ENCODE data around the gene EPB41L2. TPM values are rescaled to one million over a fixed set of nuclear protein-coding genes. Genes with fewer than 3 reads are reported as not detected.

EPB41L2 gene
- total RNA-seq, 1 experiment from 2014 or later, result 199 TPM

GRCh38 chr6:130841128-130841728 is 221.8 kb downstream of the EPB41L2 start:
- Histone ChIP-seq H3K9me3 (ENCODE audit: control insufficient read depth, insufficient read depth, low read depth, low read length) (no peaks in the 10 kb centered on the region), H3K4me3 (ENCODE audit: low read depth in 2 of 2, low read length in 2 of 2) (no peak overlapping the region), H3K27me3 (ENCODE audit: control insufficient read depth, insufficient read depth, low read length) (no peaks in the 10 kb centered on the region), H3K27ac (ENCODE audit: low read length) (no peak overlapping the region), H3K4me1 (ENCODE audit: control insufficient read depth, insufficient read depth, low read length) (no peaks in the 10 kb centered on the region), H3K36me3 (ENCODE audit: control insufficient read depth, insufficient read depth, low read length) (no peaks in the 10 kb centered on the region)
- ATAC-seq, result no peak
- TF ChIP-seq TCF7L2 (IDR thresholded peaks at IDR 0.05; ENCODE audit: low read depth, low read length) (no peak), POLR2AphosphoS5 (IDR thresholded peaks at IDR 0.05; ENCODE audit: low read depth, low read length) (no peak), SIN3A (IDR thresholded peaks at IDR 0.05; ENCODE audit: borderline replicate concordance, insufficient read depth, low read depth, low read length) (no peak), REST (IDR thresholded peaks at IDR 0.05; ENCODE audit: insufficient read depth in 1 of 2, low read depth in 2 of 2, low read length in 1 of 2) (no peak)
- TF ChIP-seq, protein P1, sequence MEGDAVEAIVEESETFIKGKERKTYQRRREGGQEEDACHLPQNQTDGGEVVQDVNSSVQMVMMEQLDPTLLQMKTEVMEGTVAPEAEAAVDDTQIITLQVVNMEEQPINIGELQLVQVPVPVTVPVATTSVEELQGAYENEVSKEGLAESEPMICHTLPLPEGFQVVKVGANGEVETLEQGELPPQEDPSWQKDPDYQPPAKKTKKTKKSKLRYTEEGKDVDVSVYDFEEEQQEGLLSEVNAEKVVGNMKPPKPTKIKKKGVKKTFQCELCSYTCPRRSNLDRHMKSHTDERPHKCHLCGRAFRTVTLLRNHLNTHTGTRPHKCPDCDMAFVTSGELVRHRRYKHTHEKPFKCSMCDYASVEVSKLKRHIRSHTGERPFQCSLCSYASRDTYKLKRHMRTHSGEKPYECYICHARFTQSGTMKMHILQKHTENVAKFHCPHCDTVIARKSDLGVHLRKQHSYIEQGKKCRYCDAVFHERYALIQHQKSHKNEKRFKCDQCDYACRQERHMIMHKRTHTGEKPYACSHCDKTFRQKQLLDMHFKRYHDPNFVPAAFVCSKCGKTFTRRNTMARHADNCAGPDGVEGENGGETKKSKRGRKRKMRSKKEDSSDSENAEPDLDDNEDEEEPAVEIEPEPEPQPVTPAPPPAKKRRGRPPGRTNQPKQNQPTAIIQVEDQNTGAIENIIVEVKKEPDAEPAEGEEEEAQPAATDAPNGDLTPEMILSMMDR (IDR thresholded peaks at IDR 0.05), result no peak
- CTCF ChIA-PET, result no interaction called here
- intact Hi-C loops (cut with micrococcal nuclease; ENCODE audit: unreplicated experiment), result loop anchor here (5.0 kb wide), 1 partner anchor 519 kb away; no protein-coding TSS in a partner anchor
- BruUV-seq (replicated peaks), result no TSS peak
- POLR2A ChIA-PET, result no interaction called here
- in situ Hi-C loops (cut with HindIII; ENCODE audit: low pct_unique_long_range_greater_than_20kb, low sequenced_read_pairs), result no loop called here
- no peak for DNase-seq (ENCODE audit: low read depth, low spot score)

DNA sequence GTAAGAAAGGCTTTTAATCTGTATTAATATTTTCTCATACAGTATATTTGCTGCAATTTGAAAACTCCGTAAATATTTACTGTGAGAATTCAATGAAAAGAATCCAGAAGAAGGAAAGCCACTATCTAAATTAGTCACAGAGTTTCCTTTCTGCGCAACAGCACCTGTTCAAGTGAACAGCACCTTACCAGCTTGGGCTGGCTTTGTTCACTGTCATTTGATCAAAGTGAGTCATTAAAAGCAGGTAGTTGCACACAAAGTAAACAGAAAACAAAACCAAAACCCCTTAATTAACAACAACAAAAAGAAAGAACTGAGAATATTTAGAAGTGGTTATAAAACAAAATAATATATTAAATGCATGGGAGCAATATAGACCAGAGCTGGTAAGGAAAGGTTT is 223.0 kb downstream of the EPB41L2 start:
- no peak for ATAC-seq
- TF ChIP-seq, protein P1 (IDR thresholded peaks at IDR 0.05), result no peak
- TF ChIP-seq REST (IDR thresholded peaks at IDR 0.05; ENCODE audit: insufficient read depth in 1 of 2, low read depth in 2 of 2, low read length in 1 of 2), result no peak
- TF ChIP-seq SIN3A (IDR thresholded peaks at IDR 0.05; ENCODE audit: borderline replicate concordance, insufficient read depth, low read depth, low read length), result no peak
- TF ChIP-seq TCF7L2 (IDR thresholded peaks at IDR 0.05; ENCODE audit: low read depth, low read length), result no peak
- no peak for TF ChIP-seq POLR2AphosphoS5 (IDR thresholded peaks at IDR 0.05; ENCODE audit: low read depth, low read length)
- in situ Hi-C loops (cut with HindIII; ENCODE audit: low pct_unique_long_range_greater_than_20kb, low sequenced_read_pairs) (no loop called here), intact Hi-C loops (cut with micrococcal nuclease; ENCODE audit: unreplicated experiment) (loop anchor here (5.0 kb wide), 1 partner anchor 518 kb away; no protein-coding TSS in a partner anchor)
- no peaks in the 10 kb centered on the region for H3K4me1 ChIP-seq (ENCODE audit: control insufficient read depth, insufficient read depth, low read length)
- no peaks in the 10 kb centered on the region for H3K36me3 ChIP-seq (ENCODE audit: control insufficient read depth, insufficient read depth, low read length)
- POLR2A ChIA-PET, result no interaction called here
- no peak overlapping the region for H3K4me3 ChIP-seq (ENCODE audit: low read depth in 2 of 2, low read length in 2 of 2)
- H3K9me3 ChIP-seq (ENCODE audit: control insufficient read depth, insufficient read depth, low read depth, low read length), result no peaks in the 10 kb centered on the region
- CTCF ChIA-PET, result no interaction called here
- no peak overlapping the region for H3K27ac ChIP-seq (ENCODE audit: low read length)
- no peak for DNase-seq (ENCODE audit: low read depth, low spot score)
- BruUV-seq (replicated peaks), result no TSS peak
- no peaks in the 10 kb centered on the region for H3K27me3 ChIP-seq (ENCODE audit: control insufficient read depth, insufficient read depth, low read length)
